Measurements from ENCODE around the gene CLDN11.

CLDN11 gene

GRCh38 chr3:170470063-170471016, 51.7 kb downstream of the CLDN11 start:
- DNase-seq (ENCODE audit: low read depth in 3 of 3), result no peak

- no peak for DNase-seq (ENCODE audit: low read depth in 3 of 3)
Observed at GRCh38 chr3:170471149-170471548, 52.5 kb downstream of the CLDN11 start.

- DNase-seq (ENCODE audit: low read depth in 3 of 3), result no peak
Observed at GRCh38 chr3:170473358-170473757, 54.7 kb downstream of the CLDN11 start.

- DNase-seq (ENCODE audit: low read depth in 3 of 3), result no peak
Observed at GRCh38 chr3:170475092-170475685, 56.5 kb downstream of the CLDN11 start.

- no peak for DNase-seq (ENCODE audit: low read depth in 3 of 3)
Observed at GRCh38 chr3:170476291-170476690, 57.6 kb downstream of the CLDN11 start.

GRCh38 chr3:170477395-170477794, 58.7 kb downstream of the CLDN11 start:
- DNase-seq (ENCODE audit: low read depth in 3 of 3), result no peak

GRCh38 chr3:170480111-170480510, 61.4 kb downstream of the CLDN11 start:
- no peak for DNase-seq (ENCODE audit: low read depth in 3 of 3)

- DNase-seq (ENCODE audit: low read depth in 3 of 3), result no peak
Observed at GRCh38 chr3:170482199-170482598, 63.5 kb downstream of the CLDN11 start.

GRCh38 chr3:170483485-170484262, 65.0 kb downstream of the CLDN11 start:
- DNase-seq (ENCODE audit: low read depth in 3 of 3), result no peak
